Left colon (tissue), 2 donors: ENCODE measurements around the gene GIPR. TPM values are rescaled to one million over a fixed set of nuclear protein-coding genes. Genes with fewer than 3 reads are reported as not detected.

Source experiments
- ATAC-seq: fragments of 200-7000 bp; cut with Tn5 transposase; one replicate; pipeline ENCODE4 v1.9.1; 2020; ENCODE audit warnings: mild to moderate bottlenecking, moderate library complexity
- DNase-seq, 2 donors: peaks; one replicate each; pipeline ENCODE4 v3.0.0-alpha.2; 2020
- intact Hi-C, 2 donors: fragments of 100-400 bp; cut with DNase I in 1 of 2; cut with micrococcal nuclease in 1 of 2; formaldehyde crosslinking; loops; one replicate each; pipeline versions ENCODE4 v1.11.2 to v1.14.0; 2022; cut with DNase I, micrococcal nuclease
- total RNA-seq, 2 donors: library from RNA; stranded (reverse); fragmentation: NEBNext Ultra II Directional; extraction: Animal tissue kit (Norgen Biotek cat#: 25700); gene quantifications; one replicate each; pipeline ENCODE4 v1.2.1, GENCODE V29; 2021
- donor health status: DM: no; HTN: no; CAD: no.
- donor health status: DM: yes; HTN: yes; CAD: no.

The GIPR gene
- total RNA-seq, 2 donors from 2014 or later = 21.2 to 22.6 TPM

GRCh38 chr19:45643927-45644771 lies 23.9 kb upstream of the GIPR start:
- ATAC-seq = no peak
- intact Hi-C loops = loop anchor here (5.0 to 10.0 kb wide), 2 partner anchors 37 to 49 kb away; no protein-coding TSS in a partner anchor
- DNase-seq = no peak

GRCh38 chr19:45645068-45645630 lies 22.9 kb upstream of the GIPR start:
- no peak for ATAC-seq
- DNase-seq = no peak
- intact Hi-C loops = loop anchor here in 1 of 2 donors (10.0 kb wide), 1 partner anchor 50 kb away; no protein-coding TSS in a partner anchor

GRCh38 chr19:45645631-45646344 lies 22.2 kb upstream of the GIPR start:
- ATAC-seq = no peak
- DNase-seq = peak; percentile 68 to 69
- intact Hi-C loops = loop anchor here in 1 of 2 donors (10.0 kb wide), 1 partner anchor 51 kb away; no protein-coding TSS in a partner anchor

- intact Hi-C loops = loop anchor here in 1 of 2 donors (10.0 kb wide), 1 partner anchor 52 kb away; no protein-coding TSS in a partner anchor
- ATAC-seq = no peak
Measured at GRCh38 chr19:45646345-45646698, 21.7 kb upstream of the GIPR start.

GRCh38 chr19:45650722-45651121 lies 17.3 kb upstream of the GIPR start:
- ATAC-seq = no peak
- no peak for DNase-seq
- intact Hi-C loops = no loop called here

More at GRCh38 chr19:45646345-45646698, 21.7 kb upstream of the GIPR start:
- DNase-seq = no peak

- ATAC-seq = no peak
- intact Hi-C loops = no loop called here
- no peak for DNase-seq
Measured at GRCh38 chr19:45653634-45654033, 14.4 kb upstream of the GIPR start.

- DNase-seq (no peak), ATAC-seq (no peak)
- intact Hi-C loops = no loop called here
Measured at GRCh38 chr19:45655073-45655472, 12.9 kb upstream of the GIPR start.

GRCh38 chr19:45657520-45658167 lies 10.4 kb upstream of the GIPR start:
- DNase-seq = no peak
- intact Hi-C loops = no loop called here
- ATAC-seq = no peak

- intact Hi-C loops = no loop called here
- DNase-seq = no peak
- ATAC-seq = no peak
Measured at GRCh38 chr19:45659096-45659729, 8.8 kb upstream of the GIPR start.

- intact Hi-C loops = no loop called here
- DNase-seq (no peak), ATAC-seq (no peak)
Measured at GRCh38 chr19:45660636-45661035, 7.4 kb upstream of the GIPR start.

GRCh38 chr19:45663800-45664199 lies 4.2 kb upstream of the GIPR start:
- no peak for DNase-seq
- ATAC-seq = no peak
- intact Hi-C loops = no loop called here

GRCh38 chr19:45664575-45664974 lies 3.4 kb upstream of the GIPR start:
- intact Hi-C loops = no loop called here
- no peak for DNase-seq
- ATAC-seq = no peak

- peak in 1 of 2 donors; percentile 57 for DNase-seq
- peak; percentile 1 for ATAC-seq
- intact Hi-C loops = no loop called here
Measured at GRCh38 chr19:45668342-45668871, 386 bp downstream of the GIPR start.

- ATAC-seq (peak; percentile 77), DNase-seq (peak; percentile 93 to 94)
- intact Hi-C loops = no loop called here
Measured at GRCh38 chr19:45670670-45671453, 2.8 kb downstream of the GIPR start.

- no peak for DNase-seq
- intact Hi-C loops = no loop called here
- ATAC-seq = no peak
Measured at GRCh38 chr19:45674946-45675345, 6.9 kb downstream of the GIPR start.

- intact Hi-C loops = no loop called here
- DNase-seq = peak; percentile 61 to 62
- ATAC-seq = peak; percentile 41
Measured at GRCh38 chr19:45676851-45677263, 8.8 kb downstream of the GIPR start.

- ATAC-seq = peak; percentile 78
- peak; percentile 97 to 98 for DNase-seq
- intact Hi-C loops = no loop called here
Measured at GRCh38 chr19:45677351-45678230, 9.6 kb downstream of the GIPR start.
